HG03139 (cell line): Measurements from ENCODE around the gene CNTNAP2.
"Not testable (repeated sequence)": the region's sequence is repeated elsewhere in the genome, so short reads cannot be mapped to it uniquely, and the experiment has no call there.

Source experiments
- ATAC-seq: cut with Tn5 transposase; IDR thresholded peaks from one replicate; pipeline ENCODE4 v1.9.1; 2021; ENCODE audit not compliant: unreplicated experiment

Gene CNTNAP2

GRCh38 chr7:146146831-146147486 is 30.4 kb downstream of the CNTNAP2 start:
- no peak for ATAC-seq

- ATAC-seq: no peak
Observed at GRCh38 chr7:146150153-146150552, 33.6 kb downstream of the CNTNAP2 start.

GRCh38 chr7:146172112-146172511 is 55.5 kb downstream of the CNTNAP2 start:
- ATAC-seq: no peak

GRCh38 chr7:146175716-146176115 is 59.1 kb downstream of the CNTNAP2 start:
- ATAC-seq: no peak

GRCh38 chr7:146176860-146177259 is 60.3 kb downstream of the CNTNAP2 start:
- ATAC-seq: no peak

- ATAC-seq: no peak
Observed at GRCh38 chr7:146177301-146177700, 60.7 kb downstream of the CNTNAP2 start.

GRCh38 chr7:146185844-146186243 is 69.2 kb downstream of the CNTNAP2 start:
- no peak for ATAC-seq

GRCh38 chr7:146191428-146191827 is 74.8 kb downstream of the CNTNAP2 start:
- not testable (repeated sequence) for ATAC-seq

GRCh38 chr7:146201945-146202344 is 85.3 kb downstream of the CNTNAP2 start:
- ATAC-seq: no peak

GRCh38 chr7:146206270-146206669 is 89.7 kb downstream of the CNTNAP2 start:
- no peak for ATAC-seq

- ATAC-seq: no peak
Observed at GRCh38 chr7:146208492-146208891, 91.9 kb downstream of the CNTNAP2 start.

GRCh38 chr7:146214842-146215241 is 98.2 kb downstream of the CNTNAP2 start:
- ATAC-seq: no peak

- ATAC-seq: no peak
Observed at GRCh38 chr7:146216396-146217041, 99.9 kb downstream of the CNTNAP2 start.

GRCh38 chr7:146223851-146224250 is 107.2 kb downstream of the CNTNAP2 start:
- ATAC-seq: no peak

- ATAC-seq: no peak
Observed at GRCh38 chr7:146232604-146233003, 116.0 kb downstream of the CNTNAP2 start.

- ATAC-seq: no peak
Observed at GRCh38 chr7:146235195-146235594, 118.6 kb downstream of the CNTNAP2 start.

GRCh38 chr7:146242661-146243060 is 126.1 kb downstream of the CNTNAP2 start:
- ATAC-seq: no peak

GRCh38 chr7:146247991-146248390 is 131.4 kb downstream of the CNTNAP2 start:
- not testable (repeated sequence) for ATAC-seq

- not testable (repeated sequence) for ATAC-seq
Observed at GRCh38 chr7:146248744-146249143, 132.1 kb downstream of the CNTNAP2 start.

- ATAC-seq: no peak
Observed at GRCh38 chr7:146249272-146249671, 132.7 kb downstream of the CNTNAP2 start.

GRCh38 chr7:146255609-146256008 is 139.0 kb downstream of the CNTNAP2 start:
- ATAC-seq: no peak

GRCh38 chr7:146262527-146262926 is 145.9 kb downstream of the CNTNAP2 start:
- ATAC-seq: no peak

GRCh38 chr7:146276888-146277287 is 160.3 kb downstream of the CNTNAP2 start:
- ATAC-seq: no peak
